NB4 (cell line): ENCODE data around the gene SCAMP1.

Experiments used
- DNase-seq: peaks from one replicate; pipeline ENCODE4 v3.0.0; 2010; ENCODE audit warnings: low read depth
- H3K4me3 ChIP-seq: one replicate; pipeline ENCODE4 v1.5.1; 2011; ENCODE audit warnings: mild to moderate bottlenecking, low read depth, low read length, moderate library complexity
- MYC ChIP-seq: IDR thresholded peaks from 2 replicates; pipeline ENCODE4 v1.6.1; 2011; ENCODE audit warnings: low read depth, low read length
- POLR2A ChIP-seq: IDR thresholded peaks from 2 replicates; pipeline ENCODE4 v1.6.1; 2011; ENCODE audit warnings: mild to moderate bottlenecking; ENCODE audit not compliant: insufficient read length; ENCODE audit errors: extremely low read depth
- TF ChIP-seq, protein P1 (sequence below): IDR thresholded peaks from one replicate; pipeline ENCODE4 v1.5.1; 2012; ENCODE audit warnings: low read depth, low read length
- TF ChIP-seq, protein P2 (sequence below): IDR thresholded peaks from 2 replicates; pipeline ENCODE4 v1.6.1; 2011; ENCODE audit warnings: low read depth, low read length

Gene SCAMP1

DNA sequence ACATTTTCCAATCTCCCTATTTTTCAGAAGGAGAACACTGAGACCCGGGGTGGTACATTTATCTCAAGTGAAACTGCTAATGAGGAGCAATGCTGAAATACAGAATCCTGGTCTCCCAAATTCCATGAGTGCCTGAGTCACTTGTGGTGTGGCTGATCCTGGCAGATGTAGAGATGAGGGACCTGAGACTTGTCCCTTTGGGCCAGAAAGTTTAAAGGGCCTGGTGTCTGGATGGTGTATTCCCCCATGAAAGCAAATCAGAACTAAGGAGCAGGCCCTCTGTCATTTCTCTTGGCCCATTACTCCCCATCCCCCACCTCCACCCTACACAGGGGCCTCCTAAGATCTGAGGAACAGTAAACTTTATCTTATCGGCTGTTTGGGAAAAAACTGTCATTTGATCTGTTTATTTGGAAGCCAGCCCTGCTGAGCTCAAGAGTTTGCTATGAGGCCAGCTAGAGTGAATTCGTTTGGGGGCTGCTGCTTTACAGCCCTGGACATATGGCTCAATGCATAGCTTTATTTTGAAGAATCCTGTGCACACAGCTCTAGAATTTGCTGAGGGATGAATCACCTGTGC, 147.9 kb downstream of the SCAMP1 start:
- no peak overlapping the region for H3K4me3 ChIP-seq

GRCh38 chr5:78509145-78509865, 148.9 kb downstream of the SCAMP1 start:
- no peak for DNase-seq
- TF ChIP-seq, protein P1, sequence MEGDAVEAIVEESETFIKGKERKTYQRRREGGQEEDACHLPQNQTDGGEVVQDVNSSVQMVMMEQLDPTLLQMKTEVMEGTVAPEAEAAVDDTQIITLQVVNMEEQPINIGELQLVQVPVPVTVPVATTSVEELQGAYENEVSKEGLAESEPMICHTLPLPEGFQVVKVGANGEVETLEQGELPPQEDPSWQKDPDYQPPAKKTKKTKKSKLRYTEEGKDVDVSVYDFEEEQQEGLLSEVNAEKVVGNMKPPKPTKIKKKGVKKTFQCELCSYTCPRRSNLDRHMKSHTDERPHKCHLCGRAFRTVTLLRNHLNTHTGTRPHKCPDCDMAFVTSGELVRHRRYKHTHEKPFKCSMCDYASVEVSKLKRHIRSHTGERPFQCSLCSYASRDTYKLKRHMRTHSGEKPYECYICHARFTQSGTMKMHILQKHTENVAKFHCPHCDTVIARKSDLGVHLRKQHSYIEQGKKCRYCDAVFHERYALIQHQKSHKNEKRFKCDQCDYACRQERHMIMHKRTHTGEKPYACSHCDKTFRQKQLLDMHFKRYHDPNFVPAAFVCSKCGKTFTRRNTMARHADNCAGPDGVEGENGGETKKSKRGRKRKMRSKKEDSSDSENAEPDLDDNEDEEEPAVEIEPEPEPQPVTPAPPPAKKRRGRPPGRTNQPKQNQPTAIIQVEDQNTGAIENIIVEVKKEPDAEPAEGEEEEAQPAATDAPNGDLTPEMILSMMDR, result no peak
- TF ChIP-seq POLR2A (no peak), MYC (no peak)
- TF ChIP-seq, protein P2, sequence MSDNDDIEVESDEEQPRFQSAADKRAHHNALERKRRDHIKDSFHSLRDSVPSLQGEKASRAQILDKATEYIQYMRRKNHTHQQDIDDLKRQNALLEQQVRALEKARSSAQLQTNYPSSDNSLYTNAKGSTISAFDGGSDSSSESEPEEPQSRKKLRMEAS, result no peak
- H3K4me3 ChIP-seq, result no peak overlapping the region

More for the DNA sequence above, 147.9 kb downstream of the SCAMP1 start:
- no peak for DNase-seq
- TF ChIP-seq, protein P1, result no peak
- TF ChIP-seq, protein P2, result no peak
- TF ChIP-seq MYC (no peak), POLR2A (no peak)

GRCh38 chr5:78509884-78510769, 149.7 kb downstream of the SCAMP1 start:
- DNase-seq, result peak; percentile 76
- peak overlapping the region; percentile 53 for H3K4me3 ChIP-seq
- TF ChIP-seq POLR2A, result no peak
- no peak for TF ChIP-seq MYC
- TF ChIP-seq, protein P1, result peak; percentile 19
- TF ChIP-seq, protein P2, result 0 out of 2 replicates have a peak, but pooled peaks have one; percentile 12

GRCh38 chr5:78511121-78511906, 150.9 kb downstream of the SCAMP1 start:
- DNase-seq, result no peak
- no peak for TF ChIP-seq POLR2A
- TF ChIP-seq, protein P2, result no peak
- TF ChIP-seq MYC, result no peak
- TF ChIP-seq, protein P1, result no peak
- H3K4me3 ChIP-seq, result no peak overlapping the region

DNA sequence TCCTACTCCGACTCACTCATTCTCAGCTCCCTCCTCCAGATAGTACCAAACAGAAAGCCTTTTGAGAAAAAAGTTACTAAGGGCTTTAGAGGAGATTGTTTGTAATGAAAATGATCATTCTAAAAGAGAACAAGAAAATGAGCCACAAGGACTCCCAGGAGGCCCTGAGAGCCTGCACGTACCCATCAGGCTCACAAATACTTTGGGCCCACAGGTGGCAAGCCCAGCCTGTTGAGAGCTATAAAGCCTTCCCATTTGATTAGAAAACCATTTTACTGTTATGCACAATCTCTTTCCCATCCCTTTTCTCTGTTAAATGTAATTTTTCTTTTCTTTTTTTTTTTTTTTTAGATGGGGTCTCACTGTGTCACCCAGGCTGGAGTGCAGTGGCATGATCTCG, 152.0 kb downstream of the SCAMP1 start:
- H3K4me3 ChIP-seq, result no peak overlapping the region
- TF ChIP-seq, protein P1, result no peak
- TF ChIP-seq, protein P2, result no peak
- no peak for TF ChIP-seq POLR2A
- no peak for TF ChIP-seq MYC
- DNase-seq, result no peak
